ENCODE measurements around the gene PGAP3.

PGAP3 gene

DNA sequence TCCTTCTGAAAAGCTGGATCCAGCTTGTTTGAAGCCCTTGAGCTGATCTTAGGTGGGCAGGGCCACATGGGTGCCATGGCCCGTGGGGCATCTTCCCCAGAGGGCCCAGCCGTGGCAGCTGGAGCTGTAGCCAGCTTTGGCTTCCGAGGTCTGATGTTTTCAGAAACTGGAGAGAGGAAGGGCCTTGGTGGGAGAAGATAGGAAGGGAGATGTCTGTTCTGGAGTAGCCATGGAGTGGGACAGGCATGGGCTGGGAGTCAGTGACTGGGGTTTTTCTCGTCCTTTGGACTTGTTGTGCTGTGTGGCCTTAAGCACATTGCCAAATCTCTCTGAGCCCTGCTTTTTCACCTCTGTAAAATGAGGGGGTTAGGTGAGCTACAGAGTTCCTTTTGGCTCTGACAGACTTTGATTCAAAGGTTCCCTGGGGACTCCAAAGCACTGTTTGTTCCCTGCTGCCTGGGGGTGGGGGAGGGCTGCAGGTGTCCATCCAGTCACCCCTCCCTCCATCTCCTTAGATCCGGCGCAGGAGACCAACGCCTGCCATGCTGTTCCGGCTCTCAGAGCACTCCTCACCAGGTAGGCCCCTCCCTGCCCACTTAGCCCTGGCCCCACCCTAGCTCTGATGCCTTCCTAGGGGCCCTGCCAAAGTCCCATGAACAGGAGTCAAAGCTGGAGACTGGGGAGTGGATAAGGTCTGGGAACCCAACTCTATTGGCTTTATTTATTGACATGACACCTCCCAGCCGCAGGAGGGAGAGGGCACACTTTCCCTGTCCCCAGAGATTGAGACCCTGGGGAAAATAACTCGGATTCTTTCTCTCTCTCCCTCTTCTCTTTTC lies 59.0 kb downstream of the PGAP3 start:
- Histone ChIP-seq H3K36me3 (ENCODE audit: control insufficient read depth in 2 of 2, insufficient read depth in 1 of 2, low read length in 2 of 2) (no peaks in the 10 kb centered on the region), H3K9me3 (ENCODE audit: control insufficient read depth, insufficient read depth, low read depth, low read length) (no peaks in the 10 kb centered on the region), H3K4me3 (ENCODE audit: low read depth, low read length) (no peak overlapping the region), H3K27ac (ENCODE audit: extremely low read depth, low read depth, low read length) (no peak overlapping the region), H3K4me1 (ENCODE audit: control insufficient read depth, insufficient read depth, low read length) (peaks cover 7% of the 10 kb centered on the region)
- TF ChIP-seq ZNF341 (tag by site-specific recombination; IDR thresholded peaks at IDR 0.05; ENCODE audit: low read depth) (0 out of 2 replicates have a peak, but pooled peaks have one; percentile 9), EGR2 (tag by site-specific recombination; IDR thresholded peaks at IDR 0.05; ENCODE audit: low read depth) (no peak), ZNF335 (tag by site-specific recombination; conservative IDR thresholded peaks at IDR 0.05) (0 out of 2 replicates have a peak, but pooled peaks have one; percentile 29)
- TF ChIP-seq, protein P1, sequence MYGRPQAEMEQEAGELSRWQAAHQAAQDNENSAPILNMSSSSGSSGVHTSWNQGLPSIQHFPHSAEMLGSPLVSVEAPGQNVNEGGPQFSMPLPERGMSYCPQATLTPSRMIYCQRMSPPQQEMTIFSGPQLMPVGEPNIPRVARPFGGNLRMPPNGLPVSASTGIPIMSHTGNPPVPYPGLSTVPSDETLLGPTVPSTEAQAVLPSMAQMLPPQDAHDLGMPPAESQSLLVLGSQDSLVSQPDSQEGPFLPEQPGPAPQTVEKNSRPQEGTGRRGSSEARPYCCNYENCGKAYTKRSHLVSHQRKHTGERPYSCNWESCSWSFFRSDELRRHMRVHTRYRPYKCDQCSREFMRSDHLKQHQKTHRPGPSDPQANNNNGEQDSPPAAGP (tag by site-specific recombination; IDR thresholded peaks at IDR 0.05), result no peak
- CTCF ChIA-PET, result interaction anchor here (0.9 to 14.6 kb wide), 8 partner anchors 7 to 422 kb away, joined by 3 to 475 read pairs (median 6); partner anchors contain the start of gene PNMT
- POLR2A ChIA-PET, result interaction anchor here (1.0 kb wide), 1 partner anchor 83 kb away, joined by 4 read pairs; no protein-coding TSS in a partner anchor

DNA sequence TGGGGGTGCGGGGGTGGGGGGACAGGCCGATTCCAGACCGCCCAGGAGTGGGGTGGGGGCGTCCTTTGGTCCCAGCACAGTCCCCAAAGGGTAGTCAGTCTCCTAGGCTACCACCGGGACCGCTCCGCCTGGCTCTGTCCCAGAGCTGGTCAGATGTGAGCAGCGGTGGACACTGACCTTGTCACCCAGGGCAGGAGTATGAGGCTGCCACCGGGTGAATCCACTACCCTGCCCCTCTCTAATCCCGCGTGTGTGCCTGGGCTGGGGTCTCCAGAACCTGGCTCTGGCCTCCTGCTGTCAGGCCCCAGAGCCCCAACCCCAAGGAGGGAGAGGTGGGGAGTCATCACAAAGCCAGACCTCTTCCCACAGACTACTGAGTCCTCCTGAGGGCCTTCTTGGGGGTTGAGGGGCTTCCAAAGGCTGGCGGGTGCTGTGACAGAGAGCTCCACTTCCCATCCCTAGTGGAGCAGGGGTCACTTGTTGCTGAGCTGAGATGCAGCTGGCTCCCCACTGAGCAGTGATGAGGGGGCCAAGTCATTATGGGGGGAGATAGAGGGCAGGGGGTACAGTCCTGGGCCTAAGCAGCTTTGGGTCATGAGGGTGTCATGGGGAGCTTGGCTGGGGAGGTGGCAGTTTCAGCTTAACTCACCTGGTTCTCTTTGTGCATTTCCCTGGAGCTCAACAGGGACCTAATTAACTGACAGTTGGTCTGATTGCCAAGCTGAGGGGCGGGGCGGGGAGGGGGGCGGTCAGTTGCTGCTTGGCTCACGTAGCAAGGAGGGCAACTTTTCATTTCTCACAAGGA lies 59.9 kb downstream of the PGAP3 start:
- no peaks in the 10 kb centered on the region for H3K36me3 ChIP-seq (ENCODE audit: control insufficient read depth in 2 of 2, insufficient read depth in 1 of 2, low read length in 2 of 2)
- CTCF ChIA-PET, result interaction anchor here (0.6 to 14.6 kb wide), 10 partner anchors 6 to 421 kb away, joined by 3 to 475 read pairs (median 4); partner anchors contain the start of gene PNMT
- TF ChIP-seq GLIS1 (tag by site-specific recombination; IDR thresholded peaks at IDR 0.05) (peak; percentile 81), ZNF660 (tag by site-specific recombination; IDR thresholded peaks at IDR 0.05) (no peak), KLF1 (tag by site-specific recombination; IDR thresholded peaks at IDR 0.05) (peak; percentile 36; the same call in 1 of the 2 replicates), ZIC2 (tag by site-specific recombination; IDR thresholded peaks at IDR 0.05) (peak; percentile 67), ZNF169 (tag by site-specific recombination; IDR thresholded peaks at IDR 0.05) (no peak), SCRT2 (tag by site-specific recombination; IDR thresholded peaks at IDR 0.05) (peak; percentile 95), SCRT1 (tag by site-specific recombination; IDR thresholded peaks at IDR 0.05; ENCODE audit: borderline replicate concordance) (peak; percentile 84)
- TF ChIP-seq, protein P2, sequence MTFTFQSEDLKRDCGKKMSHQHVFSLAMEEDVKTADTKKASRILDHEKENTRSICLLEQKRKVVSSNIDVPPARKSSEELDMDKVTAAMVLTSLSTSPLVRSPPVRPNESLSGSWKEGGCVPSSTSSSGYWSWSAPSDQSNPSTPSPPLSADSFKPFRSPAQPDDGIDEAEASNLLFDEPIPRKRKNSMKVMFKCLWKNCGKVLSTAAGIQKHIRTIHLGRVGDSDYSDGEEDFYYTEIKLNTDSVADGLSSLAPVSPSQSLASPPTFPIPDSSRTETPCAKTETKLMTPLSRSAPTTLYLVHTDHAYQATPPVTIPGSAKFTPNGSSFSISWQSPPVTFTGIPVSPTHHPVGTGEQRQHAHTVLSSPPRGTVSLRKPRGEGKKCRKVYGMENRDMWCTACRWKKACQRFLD (tag by site-specific recombination; IDR thresholded peaks at IDR 0.05), result no peak
- POLR2A ChIA-PET, result interaction anchor here (0.6 to 3.7 kb wide), 5 partner anchors 9 to 467 kb away, joined by 3 to 12 read pairs (median 4); partner anchors contain the start of genes ERBB2 and STARD3
- no peak overlapping the region for H3K4me3 ChIP-seq (ENCODE audit: low read depth, low read length)
- no peak overlapping the region for H3K27ac ChIP-seq (ENCODE audit: extremely low read depth, low read depth, low read length)
- peaks cover 7% of the 10 kb centered on the region for H3K4me1 ChIP-seq (ENCODE audit: control insufficient read depth, insufficient read depth, low read length)
- no peaks in the 10 kb centered on the region for H3K9me3 ChIP-seq (ENCODE audit: control insufficient read depth, insufficient read depth, low read depth, low read length)

DNA sequence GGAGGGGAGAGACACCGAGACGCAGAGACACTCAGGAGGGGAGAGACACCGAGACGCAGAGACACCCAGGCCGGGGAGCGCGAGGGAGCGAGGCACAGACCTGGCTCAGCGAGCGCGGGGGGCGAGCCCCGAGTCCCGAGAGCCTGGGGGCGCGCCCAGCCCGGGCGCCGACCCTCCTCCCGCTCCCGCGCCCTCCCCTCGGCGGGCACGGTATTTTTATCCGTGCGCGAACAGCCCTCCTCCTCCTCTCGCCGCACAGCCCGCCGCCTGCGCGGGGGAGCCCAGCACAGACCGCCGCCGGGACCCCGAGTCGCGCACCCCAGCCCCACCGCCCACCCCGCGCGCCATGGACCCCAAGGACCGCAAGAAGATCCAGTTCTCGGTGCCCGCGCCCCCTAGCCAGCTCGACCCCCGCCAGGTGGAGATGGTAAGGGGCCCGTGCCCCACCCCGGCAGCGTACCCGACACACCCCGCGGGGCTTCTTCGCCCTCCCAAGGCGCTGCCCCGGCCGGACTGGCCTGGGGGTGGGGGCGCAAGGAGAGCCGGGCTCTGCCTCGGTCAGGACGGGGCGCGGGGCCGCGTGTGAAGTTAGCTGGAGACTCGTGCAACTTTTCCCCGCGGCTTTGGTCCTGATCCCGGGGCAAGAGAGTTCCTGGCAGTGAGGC lies 60.7 kb downstream of the PGAP3 start:
- H3K36me3 ChIP-seq (ENCODE audit: control insufficient read depth in 2 of 2, insufficient read depth in 1 of 2, low read length in 2 of 2), result no peaks in the 10 kb centered on the region
- no peaks in the 10 kb centered on the region for H3K9me3 ChIP-seq (ENCODE audit: control insufficient read depth, insufficient read depth, low read depth, low read length)
- peaks cover 3% of the 10 kb centered on the region; the same call in 1 of the 2 replicates for H3K4me1 ChIP-seq (ENCODE audit: control insufficient read depth, insufficient read depth, low read length)
- H3K4me3 ChIP-seq (ENCODE audit: low read depth, low read length), result peak overlapping the region; percentile 10; the same call in 1 of the 2 replicates
- H3K27ac ChIP-seq (ENCODE audit: extremely low read depth, low read depth, low read length), result no peak overlapping the region
- ChIA-PET POLR2A (interaction anchor here (0.5 to 3.7 kb wide), 6 partner anchors 10 to 468 kb away, joined by 3 to 12 read pairs (median 4); partner anchors contain the start of genes ERBB2 and STARD3), CTCF (interaction anchor here (0.6 to 11.8 kb wide), 8 partner anchors 8 to 353 kb away, joined by 3 to 475 read pairs (median 6); partner anchors contain the start of gene PNMT)
- TF ChIP-seq IKZF3 (tag by site-specific recombination; IDR thresholded peaks at IDR 0.05), result no peak

All from HEK293 (cell line).